HL-60/S4 (cell line): ENCODE measurements around the gene ARHGAP44.

ENCODE experiments used
- in situ Hi-C: fragments of 300-500 bp; cut with MboI; formaldehyde crosslinking; loops from 2 replicates; pipeline ENCODE4 v1.14.3; 2022; ENCODE audit warnings: low sequenced_read_pairs

ARHGAP44 gene

GRCh38 chr17:12896180-12896785, 107.0 kb downstream of the ARHGAP44 start:
- in situ Hi-C loops = no loop called here

GRCh38 chr17:12898110-12898509, 108.8 kb downstream of the ARHGAP44 start:
- in situ Hi-C loops = no loop called here

- in situ Hi-C loops = no loop called here
Observed at GRCh38 chr17:12899604-12900003, 110.3 kb downstream of the ARHGAP44 start.

GRCh38 chr17:12900474-12900873, 111.2 kb downstream of the ARHGAP44 start:
- in situ Hi-C loops = no loop called here

DNA sequence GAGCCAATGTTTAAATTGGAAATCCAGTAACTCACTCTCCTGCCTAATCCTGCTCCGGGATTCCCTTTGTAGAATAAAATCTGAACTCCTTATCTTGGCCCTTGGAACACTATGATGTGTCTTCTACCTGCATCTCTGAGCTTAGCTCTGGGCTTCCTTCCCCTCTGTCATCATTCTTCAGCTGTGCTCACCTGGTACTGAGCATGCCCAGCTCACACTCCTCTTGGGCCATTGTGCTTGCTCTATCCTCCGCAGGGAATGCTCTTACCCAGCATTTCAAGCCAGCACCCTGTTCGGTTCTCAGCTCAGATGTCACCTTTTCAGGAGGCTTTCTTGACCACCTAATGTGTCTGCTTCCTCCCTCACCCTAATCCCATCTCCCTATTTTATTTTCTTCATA, 112.7 kb downstream of the ARHGAP44 start:
- in situ Hi-C loops = no loop called here

DNA sequence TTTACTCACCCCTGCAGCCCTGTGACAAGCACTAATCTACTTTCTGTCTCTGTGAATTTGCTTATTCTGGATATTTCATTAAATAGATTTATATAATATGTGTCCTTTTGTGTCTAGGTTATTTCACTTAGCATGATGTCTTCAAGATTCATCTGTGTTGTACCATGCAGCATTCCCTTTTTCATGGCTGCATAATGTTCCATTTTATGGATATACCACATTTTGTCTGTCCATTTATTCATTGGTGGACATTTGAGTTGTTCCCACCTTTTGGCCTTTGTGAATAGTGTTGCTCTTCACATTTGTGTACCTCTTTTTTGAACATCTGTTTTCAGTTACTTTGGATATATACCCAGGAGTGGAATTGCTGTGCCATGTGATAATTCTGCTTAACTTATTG, 118.2 kb downstream of the ARHGAP44 start:
- in situ Hi-C loops = no loop called here

DNA sequence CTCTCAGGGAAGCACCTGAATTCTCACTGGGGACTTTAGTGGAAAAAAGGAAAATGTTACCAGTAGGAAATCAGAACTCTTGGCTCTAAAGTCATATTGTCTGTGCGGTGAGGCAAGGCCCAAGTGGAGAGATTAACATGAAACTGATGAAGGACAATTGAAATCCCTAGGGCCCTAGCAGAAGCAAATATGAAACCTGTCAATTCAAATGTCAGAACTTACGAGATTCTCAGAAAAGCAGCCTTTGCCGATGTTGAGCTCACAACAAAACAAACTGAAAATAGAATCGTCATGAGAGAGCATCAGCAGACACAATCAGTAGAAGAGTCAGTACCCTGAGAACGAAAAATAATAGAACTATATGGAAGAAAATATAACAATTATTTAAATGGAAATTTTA, 119.7 kb downstream of the ARHGAP44 start:
- in situ Hi-C loops = no loop called here

- in situ Hi-C loops = no loop called here
Observed at GRCh38 chr17:12909511-12909910, 120.2 kb downstream of the ARHGAP44 start.

- in situ Hi-C loops = no loop called here
Observed at GRCh38 chr17:12911239-12911638, 121.9 kb downstream of the ARHGAP44 start.

DNA sequence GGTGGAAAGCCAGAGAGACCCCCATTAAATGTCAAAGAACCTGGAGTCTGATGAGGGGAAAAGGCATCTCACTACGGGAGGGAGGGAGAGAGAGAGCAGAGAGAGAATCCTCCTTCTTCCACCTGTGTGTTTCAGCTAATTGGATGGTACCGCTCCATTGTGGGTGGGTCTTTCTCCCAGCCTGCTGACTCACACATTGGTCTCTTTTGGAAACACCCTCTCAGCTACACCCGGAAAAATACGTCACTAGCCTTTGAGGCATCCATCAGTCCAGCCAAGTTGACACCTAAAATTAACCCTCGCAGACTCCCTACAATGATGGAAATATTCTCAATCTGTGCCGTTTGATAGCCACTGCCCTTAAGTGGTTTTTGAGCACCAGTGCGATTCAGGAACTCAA, 128.1 kb downstream of the ARHGAP44 start:
- in situ Hi-C loops = no loop called here

DNA sequence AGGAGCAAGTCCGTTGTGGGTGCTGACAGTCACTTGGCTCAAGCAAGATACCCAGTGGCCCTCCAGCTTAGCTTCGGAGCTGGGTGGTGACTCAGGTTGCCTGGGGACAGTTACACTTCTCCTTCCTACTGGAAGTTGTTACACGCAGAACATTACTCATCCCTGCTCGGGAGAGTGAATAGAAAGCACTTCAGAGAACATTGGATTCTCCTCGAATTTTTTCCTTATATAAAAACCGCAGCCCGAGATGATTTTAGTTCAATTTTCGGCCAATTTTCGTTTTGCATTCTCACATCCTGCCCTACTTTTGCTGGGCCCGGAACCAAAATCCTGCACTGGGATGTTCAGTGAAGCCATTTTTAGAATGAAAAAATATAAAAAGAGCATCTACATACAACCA, 128.8 kb downstream of the ARHGAP44 start:
- in situ Hi-C loops = no loop called here

DNA sequence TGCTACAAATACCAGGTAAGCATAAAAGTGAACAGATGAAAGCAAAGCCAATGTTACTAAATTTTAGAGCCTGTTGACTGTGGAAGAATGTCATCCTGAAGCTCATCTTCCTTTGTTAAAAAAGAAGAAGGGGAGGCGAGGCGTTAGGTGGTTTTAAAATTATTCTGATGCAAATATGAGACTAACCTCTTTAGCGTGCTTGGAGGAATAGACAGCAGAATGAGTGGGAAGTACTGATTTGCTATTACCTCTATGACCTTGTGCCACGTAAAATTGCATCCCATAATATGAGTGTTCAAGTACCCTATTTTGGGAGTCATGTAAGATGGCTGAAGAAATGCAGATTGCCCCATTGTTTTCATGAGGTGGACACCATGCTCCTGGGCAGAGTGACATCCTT, 132.8 kb downstream of the ARHGAP44 start:
- in situ Hi-C loops = no loop called here

DNA sequence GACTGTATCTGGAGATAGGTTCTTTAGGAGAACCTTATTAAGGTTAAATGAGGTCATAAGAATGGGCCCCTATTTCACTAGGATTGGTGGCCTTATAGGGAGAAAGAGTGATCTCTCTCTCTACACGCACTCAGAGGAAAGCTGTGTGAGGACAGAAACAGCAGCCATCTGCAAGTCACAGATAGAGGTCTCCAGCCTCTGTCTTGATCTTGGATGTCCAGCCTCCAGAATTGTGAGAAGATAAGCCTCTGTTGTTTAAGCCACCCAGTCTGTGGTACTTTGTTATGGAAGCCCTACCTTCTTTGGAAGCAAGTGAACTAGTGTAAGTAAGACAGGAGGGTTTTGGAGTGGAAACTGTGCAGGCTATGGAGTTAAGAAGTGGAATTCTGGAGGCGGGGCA, 135.3 kb downstream of the ARHGAP44 start:
- in situ Hi-C loops = no loop called here

DNA sequence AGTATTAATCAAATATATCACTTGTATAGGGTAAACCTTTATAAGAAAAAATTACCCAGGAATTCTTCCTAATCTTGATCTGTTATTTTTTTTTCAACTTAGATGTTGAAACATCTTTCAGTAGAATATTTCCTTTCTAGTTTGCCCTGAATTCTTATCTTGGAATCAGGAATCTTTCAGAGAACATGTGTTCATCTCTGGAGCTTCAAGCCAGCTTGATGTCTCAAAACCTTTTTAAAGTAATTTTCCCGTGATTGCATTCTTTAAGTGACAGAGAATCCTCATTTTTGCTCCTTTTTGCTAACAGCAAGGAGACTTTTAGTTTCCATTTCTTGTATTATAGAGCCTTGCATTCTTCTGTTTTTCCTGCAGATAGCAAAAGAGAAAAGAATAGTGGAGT, 137.7 kb downstream of the ARHGAP44 start:
- in situ Hi-C loops = no loop called here

- in situ Hi-C loops = no loop called here
Observed at GRCh38 chr17:12927541-12928425, 138.5 kb downstream of the ARHGAP44 start.

DNA sequence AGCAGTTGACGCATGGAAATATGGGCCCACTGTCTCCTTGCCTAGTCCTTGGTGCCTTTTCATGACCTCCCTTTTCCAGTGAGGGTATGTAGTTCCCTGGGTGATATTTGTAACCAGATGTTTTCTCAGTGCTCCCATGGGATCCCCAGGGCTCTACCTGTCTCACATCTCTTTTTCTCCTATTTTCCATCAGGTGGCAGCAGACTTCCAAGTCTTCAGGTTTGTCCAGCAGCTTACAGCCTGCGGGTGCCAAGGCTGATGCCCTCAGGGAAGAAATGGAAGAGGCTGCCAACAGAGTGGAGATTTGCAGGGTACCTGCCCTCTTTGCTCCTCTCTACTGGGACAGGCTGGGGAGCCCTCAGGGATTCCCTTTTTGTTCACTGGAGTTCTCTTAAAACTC, 139.4 kb downstream of the ARHGAP44 start:
- in situ Hi-C loops = no loop called here

DNA sequence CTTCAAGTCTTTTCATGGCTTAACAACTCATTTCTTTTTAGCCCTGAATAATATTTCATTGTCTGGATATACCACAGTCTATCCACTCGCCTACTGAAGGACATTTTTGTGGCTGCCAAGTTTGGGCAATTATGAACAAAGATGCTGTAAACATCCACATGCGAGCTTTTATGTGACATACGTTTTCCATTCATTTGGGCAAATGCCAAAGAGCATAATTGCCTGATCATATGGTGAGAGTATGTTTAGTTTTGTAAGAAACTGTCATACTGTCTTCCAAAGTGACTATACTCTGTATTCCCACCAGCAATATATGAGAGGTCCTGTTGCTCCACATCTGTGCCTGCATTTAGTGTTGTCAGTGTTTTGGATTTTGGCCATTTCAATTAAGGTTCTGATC, 147.2 kb downstream of the ARHGAP44 start:
- in situ Hi-C loops = no loop called here

DNA sequence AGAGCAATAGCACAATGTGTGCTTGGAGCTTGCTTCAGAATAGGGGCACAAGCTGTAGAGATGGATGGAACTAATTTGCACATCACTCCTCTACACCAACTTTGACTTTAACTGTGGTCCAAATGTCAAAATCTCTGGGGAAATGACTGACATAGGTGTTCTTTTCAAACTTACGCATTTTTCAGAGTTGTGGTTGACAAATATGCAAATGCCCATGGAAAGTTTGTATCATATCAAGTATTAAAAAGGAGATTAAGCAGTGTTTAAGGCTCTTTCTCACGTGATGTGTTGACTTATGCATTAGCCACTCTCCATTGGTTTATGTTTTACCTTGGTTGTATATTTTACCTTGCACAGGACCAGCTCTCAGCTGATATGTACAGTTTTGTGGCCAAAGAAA, 151.4 kb downstream of the ARHGAP44 start:
- in situ Hi-C loops = no loop called here

DNA sequence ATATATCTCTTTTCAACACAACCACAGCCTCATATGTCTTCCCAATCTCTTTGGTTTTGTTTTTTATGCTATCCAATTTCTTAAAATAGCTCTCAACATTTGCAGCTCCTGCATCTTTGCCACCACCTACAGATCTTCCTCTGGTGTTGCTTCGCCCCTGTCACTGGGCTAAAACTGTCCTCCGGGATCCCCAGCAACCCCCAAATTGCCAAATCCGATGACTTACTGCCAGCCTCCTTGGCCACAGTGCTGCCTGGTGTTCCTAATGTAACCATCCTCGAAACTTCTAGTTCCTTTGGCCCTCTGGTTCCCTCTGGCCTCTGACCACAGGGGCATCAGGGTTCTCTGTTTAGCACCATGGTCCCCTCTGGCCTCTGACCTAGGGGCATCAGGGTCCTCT, 157.7 kb downstream of the ARHGAP44 start:
- in situ Hi-C loops = no loop called here

- in situ Hi-C loops = no loop called here
Observed at GRCh38 chr17:12952012-12952411, 162.7 kb downstream of the ARHGAP44 start.

- in situ Hi-C loops = no loop called here
Observed at GRCh38 chr17:12953156-12953555, 163.9 kb downstream of the ARHGAP44 start.

- in situ Hi-C loops = no loop called here
Observed at GRCh38 chr17:12955521-12955920, 166.2 kb downstream of the ARHGAP44 start.
